HEK293 (cell line): ENCODE measurements around the gene NECAB2.

Experiments used
- CTCF ChIA-PET: fragments of 350-600 bp; formaldehyde crosslinking; extraction: SDS; loops from one replicate; lab custom pipeline; 2021; ENCODE audit warnings: antibody characterized with exemption; lab: Yijun Ruan, JAX
- POLR2A ChIA-PET: fragments of 300-600 bp; formaldehyde crosslinking; extraction: SDS; loops from one replicate; lab custom pipeline; 2020; ENCODE audit warnings: antibody characterized with exemption, inconsistent platforms; lab: Yijun Ruan, JAX
- H3K27ac ChIP-seq: fragments of 200-500 bp; sonication (Bioruptor generic); 2 replicates; pipeline ENCODE4 v1.5.1; 2014; ENCODE audit warnings: low read depth, low read length, control low read depth, inconsistent platforms; ENCODE audit errors: extremely low read depth
- H3K36me3 ChIP-seq, 2 experiments: fragments of 200-500 bp in 1 of 2; sonication (Bioruptor generic) in 1 of 2; 1 replicate in 1 of 2; 2 replicates in 1 of 2; pipeline ENCODE4 v1.5.1; 2014 to 2017; ENCODE audit warnings: inconsistent platforms in 2 of 2, low read length in 2 of 2; ENCODE audit not compliant: control insufficient read depth in 2 of 2, insufficient read depth in 1 of 2
- H3K4me1 ChIP-seq: fragments of 200-500 bp; sonication (Bioruptor generic); 2 replicates; pipeline ENCODE4 v1.5.1; 2014; ENCODE audit warnings: mild to moderate bottlenecking, low read length, inconsistent platforms; ENCODE audit not compliant: control insufficient read depth, insufficient read depth
- H3K4me3 ChIP-seq: 2 replicates; pipeline ENCODE4 v1.5.1; 2011; ENCODE audit warnings: low read depth, mild to moderate bottlenecking, control low read depth, low read length, moderate library complexity
- H3K9me3 ChIP-seq: fragments of 200-500 bp; sonication (Bioruptor generic); 2 replicates; pipeline ENCODE4 v1.5.1; 2014; ENCODE audit warnings: low read depth, low read length, inconsistent platforms; ENCODE audit not compliant: control insufficient read depth, insufficient read depth
- HOXA7 ChIP-seq: sonication (generic); formaldehyde crosslinking; IDR thresholded peaks from 2 replicates; pipeline ENCODE4 v1.8.1; 2022; ENCODE audit warnings: missing genetic modification reagents, borderline replicate concordance
- HOXD13 ChIP-seq: sonication (generic); formaldehyde crosslinking; IDR thresholded peaks from 2 replicates; pipeline ENCODE4 v1.8.0; 2022; ENCODE audit warnings: missing genetic modification reagents, borderline replicate concordance
- SALL2 ChIP-seq: fragments of 450-650 bp; formaldehyde crosslinking; IDR thresholded peaks from 2 replicates; pipeline ENCODE4 v1.5.0; 2017; ENCODE audit warnings: missing biosample characterization, mild to moderate bottlenecking, missing genetic modification characterization, borderline replicate concordance
- YY1 ChIP-seq: fragments of 450-650 bp; formaldehyde crosslinking; IDR thresholded peaks from 2 replicates; pipeline ENCODE4 v1.5.1; 2018; ENCODE audit warnings: missing biosample characterization, missing genetic modification characterization
- ZEB2 ChIP-seq: fragments of 450-650 bp; formaldehyde crosslinking; IDR thresholded peaks from 2 replicates; pipeline ENCODE4 v1.5.1; 2016; ENCODE audit warnings: missing biosample characterization, missing genetic modification characterization
- ZNF133 ChIP-seq: fragments of 450-650 bp; formaldehyde crosslinking; IDR thresholded peaks from 2 replicates; pipeline ENCODE4 v1.5.1; 2016; ENCODE audit warnings: missing biosample characterization, missing genetic modification characterization
- ZNF157 ChIP-seq: fragments of 450-650 bp; formaldehyde crosslinking; IDR thresholded peaks from 2 replicates; pipeline ENCODE4 v1.5.1; 2016; ENCODE audit warnings: missing biosample characterization, missing genetic modification characterization
- ZNF2 ChIP-seq: fragments of 450-650 bp; formaldehyde crosslinking; IDR thresholded peaks from 2 replicates; pipeline ENCODE4 v1.5.1; 2016; ENCODE audit warnings: missing biosample characterization, missing genetic modification characterization
- ZNF24 ChIP-seq: fragments of 450-650 bp; formaldehyde crosslinking; IDR thresholded peaks from 2 replicates; pipeline ENCODE4 v1.5.1; 2016; ENCODE audit warnings: missing biosample characterization, missing genetic modification characterization
- ZNF248 ChIP-seq: fragments of 450-650 bp; formaldehyde crosslinking; IDR thresholded peaks from 2 replicates; pipeline ENCODE4 v1.5.1; 2017; ENCODE audit warnings: missing biosample characterization, missing genetic modification characterization
- ZNF335 ChIP-seq: fragments of 450-650 bp; formaldehyde crosslinking; conservative IDR thresholded peaks from 2 replicates; pipeline ENCODE4 v1.5.1; 2016; ENCODE audit warnings: missing biosample characterization, missing genetic modification characterization
- ZNF37A ChIP-seq: fragments of 450-650 bp; IDR thresholded peaks from 2 replicates; pipeline ENCODE4 v1.5.1; 2018; ENCODE audit warnings: missing biosample characterization, missing genetic modification characterization
- ZNF394 ChIP-seq: fragments of 450-650 bp; formaldehyde crosslinking; IDR thresholded peaks from 2 replicates; pipeline ENCODE4 v1.5.1; 2016; ENCODE audit warnings: missing biosample characterization, missing genetic modification characterization, mild to moderate bottlenecking, moderate library complexity, borderline replicate concordance
- ZNF416 ChIP-seq: fragments of 450-650 bp; formaldehyde crosslinking; IDR thresholded peaks from 2 replicates; pipeline ENCODE4 v1.5.1; 2016; ENCODE audit warnings: missing biosample characterization, missing genetic modification characterization
- ZNF558 ChIP-seq: fragments of 450-650 bp; formaldehyde crosslinking; IDR thresholded peaks from 2 replicates; pipeline ENCODE4 v1.5.1; 2016; ENCODE audit warnings: missing biosample characterization, missing genetic modification characterization
- ZNF560 ChIP-seq: fragments of 450-650 bp; formaldehyde crosslinking; IDR thresholded peaks from 2 replicates; pipeline ENCODE4 v1.5.1; 2017; ENCODE audit warnings: missing biosample characterization, missing genetic modification characterization, borderline replicate concordance
- ZNF561 ChIP-seq: fragments of 450-650 bp; IDR thresholded peaks from 2 replicates; pipeline ENCODE4 v1.5.1; 2018; ENCODE audit warnings: missing biosample characterization, missing genetic modification characterization, borderline replicate concordance
- ZNF76 ChIP-seq: fragments of 450-650 bp; formaldehyde crosslinking; IDR thresholded peaks from 2 replicates; pipeline ENCODE4; 2016; ENCODE audit warnings: low read depth, missing biosample characterization, missing genetic modification characterization, borderline replicate concordance
- TF ChIP-seq, protein P1 (sequence below): fragments of 450-650 bp; formaldehyde crosslinking; IDR thresholded peaks from 2 replicates; pipeline ENCODE4 v1.5.1; 2016; ENCODE audit warnings: missing biosample characterization, missing genetic modification characterization
- TF ChIP-seq, protein P2 (sequence below): fragments of 450-650 bp; formaldehyde crosslinking; IDR thresholded peaks from 2 replicates; pipeline ENCODE4 v1.5.1; 2017; ENCODE audit warnings: missing biosample characterization, missing genetic modification characterization
- TF ChIP-seq, protein P3 (sequence below): fragments of 450-650 bp; formaldehyde crosslinking; IDR thresholded peaks from 2 replicates; pipeline ENCODE4; 2016; ENCODE audit warnings: missing biosample characterization, missing genetic modification characterization
- TF ChIP-seq, protein P4 (sequence below): fragments of 450-650 bp; IDR thresholded peaks from 2 replicates; pipeline ENCODE4 v1.5.1; 2018; ENCODE audit warnings: missing biosample characterization, mild to moderate bottlenecking, missing genetic modification characterization

The NECAB2 gene

DNA sequence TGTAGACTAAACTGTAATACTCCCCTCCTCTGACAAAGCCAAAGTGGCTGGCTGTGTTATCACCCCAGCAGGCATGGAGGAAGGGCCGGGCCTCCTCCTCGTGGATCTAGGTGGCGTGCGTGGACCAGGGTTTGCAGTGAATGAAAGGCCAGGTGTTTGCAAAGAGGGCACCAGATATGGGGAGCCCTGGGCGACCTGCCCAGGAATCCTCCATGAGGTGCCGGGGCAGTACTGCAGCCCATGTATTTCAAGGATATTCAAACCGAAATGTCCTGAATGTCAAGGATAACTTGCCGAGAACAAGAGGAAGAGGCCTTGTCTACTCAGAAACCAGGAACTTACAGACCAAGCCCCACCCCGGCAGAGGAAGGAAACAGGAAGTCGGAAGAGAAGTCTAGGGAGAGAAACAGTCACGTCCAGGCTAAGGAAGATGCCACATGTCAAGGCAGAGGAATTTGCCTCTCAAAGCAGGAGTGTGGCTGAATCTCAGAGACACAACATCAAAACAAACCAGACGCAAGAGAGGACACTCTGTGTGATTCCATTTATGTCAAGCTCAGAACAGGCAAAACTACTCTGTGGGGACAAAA, 28.7 kb upstream of the NECAB2 start:
- Histone ChIP-seq H3K36me3 (no peaks in the 10 kb centered on the region), H3K9me3 (no peaks in the 10 kb centered on the region), H3K27ac (no peak overlapping the region), H3K4me3 (no peak overlapping the region), H3K4me1 (no peaks in the 10 kb centered on the region; the same call in 1 of the 2 replicates)
- POLR2A ChIA-PET = no interaction called here
- CTCF ChIA-PET = interaction anchor here (1.5 to 4.3 kb wide), 2 partner anchors 12 to 17 kb away, joined by 4 to 29 read pairs; no protein-coding TSS in a partner anchor
- TF ChIP-seq, protein P1, sequence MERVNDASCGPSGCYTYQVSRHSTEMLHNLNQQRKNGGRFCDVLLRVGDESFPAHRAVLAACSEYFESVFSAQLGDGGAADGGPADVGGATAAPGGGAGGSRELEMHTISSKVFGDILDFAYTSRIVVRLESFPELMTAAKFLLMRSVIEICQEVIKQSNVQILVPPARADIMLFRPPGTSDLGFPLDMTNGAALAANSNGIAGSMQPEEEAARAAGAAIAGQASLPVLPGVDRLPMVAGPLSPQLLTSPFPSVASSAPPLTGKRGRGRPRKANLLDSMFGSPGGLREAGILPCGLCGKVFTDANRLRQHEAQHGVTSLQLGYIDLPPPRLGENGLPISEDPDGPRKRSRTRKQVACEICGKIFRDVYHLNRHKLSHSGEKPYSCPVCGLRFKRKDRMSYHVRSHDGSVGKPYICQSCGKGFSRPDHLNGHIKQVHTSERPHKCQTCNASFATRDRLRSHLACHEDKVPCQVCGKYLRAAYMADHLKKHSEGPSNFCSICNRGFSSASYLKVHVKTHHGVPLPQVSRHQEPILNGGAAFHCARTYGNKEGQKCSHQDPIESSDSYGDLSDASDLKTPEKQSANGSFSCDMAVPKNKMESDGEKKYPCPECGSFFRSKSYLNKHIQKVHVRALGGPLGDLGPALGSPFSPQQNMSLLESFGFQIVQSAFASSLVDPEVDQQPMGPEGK = no peak
- no peak for TF ChIP-seq ZNF560 (tag by site-specific recombination)
- no peak for TF ChIP-seq ZNF133 (tag by site-specific recombination)
- no peak for TF ChIP-seq ZNF37A
- no peak for TF ChIP-seq ZNF76 (tag by site-specific recombination)
- TF ChIP-seq, protein P2, sequence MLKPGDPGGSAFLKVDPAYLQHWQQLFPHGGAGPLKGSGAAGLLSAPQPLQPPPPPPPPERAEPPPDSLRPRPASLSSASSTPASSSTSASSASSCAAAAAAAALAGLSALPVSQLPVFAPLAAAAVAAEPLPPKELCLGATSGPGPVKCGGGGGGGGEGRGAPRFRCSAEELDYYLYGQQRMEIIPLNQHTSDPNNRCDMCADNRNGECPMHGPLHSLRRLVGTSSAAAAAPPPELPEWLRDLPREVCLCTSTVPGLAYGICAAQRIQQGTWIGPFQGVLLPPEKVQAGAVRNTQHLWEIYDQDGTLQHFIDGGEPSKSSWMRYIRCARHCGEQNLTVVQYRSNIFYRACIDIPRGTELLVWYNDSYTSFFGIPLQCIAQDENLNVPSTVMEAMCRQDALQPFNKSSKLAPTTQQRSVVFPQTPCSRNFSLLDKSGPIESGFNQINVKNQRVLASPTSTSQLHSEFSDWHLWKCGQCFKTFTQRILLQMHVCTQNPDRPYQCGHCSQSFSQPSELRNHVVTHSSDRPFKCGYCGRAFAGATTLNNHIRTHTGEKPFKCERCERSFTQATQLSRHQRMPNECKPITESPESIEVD (tag by site-specific recombination) = no peak
- TF ChIP-seq ZNF558 (tag by site-specific recombination) = no peak
- no peak for TF ChIP-seq ZNF2
- no peak for TF ChIP-seq YY1 (tag by site-specific recombination)
- TF ChIP-seq ZNF394 (tag by site-specific recombination) = no peak
- TF ChIP-seq HOXD13 (CRISPR knock-in tag) = no peak
- no peak for TF ChIP-seq SALL2 (tag by site-specific recombination)
- no peak for TF ChIP-seq ZNF24 (tag by site-specific recombination)
- TF ChIP-seq, protein P3, sequence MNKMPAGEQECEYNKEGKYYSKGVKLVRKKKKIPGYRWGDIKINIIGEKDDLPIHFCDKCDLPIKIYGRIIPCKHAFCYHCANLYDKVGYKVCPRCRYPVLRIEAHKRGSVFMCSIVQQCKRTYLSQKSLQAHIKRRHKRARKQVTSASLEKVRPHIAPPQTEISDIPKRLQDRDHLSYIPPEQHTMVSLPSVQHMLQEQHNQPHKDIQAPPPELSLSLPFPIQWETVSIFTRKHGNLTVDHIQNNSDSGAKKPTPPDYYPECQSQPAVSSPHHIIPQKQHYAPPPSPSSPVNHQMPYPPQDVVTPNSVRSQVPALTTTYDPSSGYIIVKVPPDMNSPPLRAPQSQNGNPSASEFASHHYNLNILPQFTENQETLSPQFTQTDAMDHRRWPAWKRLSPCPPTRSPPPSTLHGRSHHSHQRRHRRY (tag by site-specific recombination) = no peak
- TF ChIP-seq ZEB2 (tag by site-specific recombination) = no peak
- TF ChIP-seq HOXA7 (CRISPR knock-in tag) = no peak
- no peak for TF ChIP-seq ZNF157 (tag by site-specific recombination)
- no peak for TF ChIP-seq ZNF561
- TF ChIP-seq, protein P4, sequence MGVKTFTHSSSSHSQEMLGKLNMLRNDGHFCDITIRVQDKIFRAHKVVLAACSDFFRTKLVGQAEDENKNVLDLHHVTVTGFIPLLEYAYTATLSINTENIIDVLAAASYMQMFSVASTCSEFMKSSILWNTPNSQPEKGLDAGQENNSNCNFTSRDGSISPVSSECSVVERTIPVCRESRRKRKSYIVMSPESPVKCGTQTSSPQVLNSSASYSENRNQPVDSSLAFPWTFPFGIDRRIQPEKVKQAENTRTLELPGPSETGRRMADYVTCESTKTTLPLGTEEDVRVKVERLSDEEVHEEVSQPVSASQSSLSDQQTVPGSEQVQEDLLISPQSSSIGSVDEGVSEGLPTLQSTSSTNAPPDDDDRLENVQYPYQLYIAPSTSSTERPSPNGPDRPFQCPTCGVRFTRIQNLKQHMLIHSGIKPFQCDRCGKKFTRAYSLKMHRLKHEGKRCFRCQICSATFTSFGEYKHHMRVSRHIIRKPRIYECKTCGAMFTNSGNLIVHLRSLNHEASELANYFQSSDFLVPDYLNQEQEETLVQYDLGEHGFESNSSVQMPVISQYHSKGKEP = no peak

DNA sequence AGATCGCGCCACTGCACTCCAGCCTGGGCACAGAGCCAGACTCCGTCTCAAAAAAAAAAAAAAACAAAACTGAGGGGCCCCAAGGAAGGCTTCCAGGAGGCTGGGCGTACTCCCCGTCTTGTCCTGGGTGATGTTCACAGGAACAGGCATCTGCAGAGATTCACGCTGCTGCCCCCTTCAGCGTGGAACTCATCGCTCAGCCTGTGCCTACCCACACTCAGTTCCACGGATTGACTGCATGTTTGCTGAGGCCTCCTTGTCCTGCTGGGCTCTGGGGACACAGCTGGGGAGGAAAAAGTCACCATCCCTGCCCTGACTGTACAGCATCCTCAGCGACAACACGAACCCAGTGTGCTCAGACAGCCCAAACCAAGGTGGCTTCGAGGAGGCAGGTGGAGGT, 27.9 kb upstream of the NECAB2 start:
- POLR2A ChIA-PET = no interaction called here
- Histone ChIP-seq H3K36me3 (no peaks in the 10 kb centered on the region), H3K4me1 (no peaks in the 10 kb centered on the region; the same call in 1 of the 2 replicates)
- CTCF ChIA-PET = no interaction called here
- TF ChIP-seq ZNF335 = peak; percentile 50
- no peak for TF ChIP-seq ZNF248
- TF ChIP-seq ZNF416 (tag by site-specific recombination) = no peak
- TF ChIP-seq, all 188 proteins: peak for 1
- H3K27ac ChIP-seq = no peak overlapping the region
- H3K9me3 ChIP-seq = no peaks in the 10 kb centered on the region
- H3K4me3 ChIP-seq = no peak overlapping the region
